ENCODE measurements around the gene MTA3.
"Not testable (repeated sequence)": the region's sequence is repeated elsewhere in the genome, so short reads cannot be mapped to it uniquely, and the experiment has no call there.

DNA sequence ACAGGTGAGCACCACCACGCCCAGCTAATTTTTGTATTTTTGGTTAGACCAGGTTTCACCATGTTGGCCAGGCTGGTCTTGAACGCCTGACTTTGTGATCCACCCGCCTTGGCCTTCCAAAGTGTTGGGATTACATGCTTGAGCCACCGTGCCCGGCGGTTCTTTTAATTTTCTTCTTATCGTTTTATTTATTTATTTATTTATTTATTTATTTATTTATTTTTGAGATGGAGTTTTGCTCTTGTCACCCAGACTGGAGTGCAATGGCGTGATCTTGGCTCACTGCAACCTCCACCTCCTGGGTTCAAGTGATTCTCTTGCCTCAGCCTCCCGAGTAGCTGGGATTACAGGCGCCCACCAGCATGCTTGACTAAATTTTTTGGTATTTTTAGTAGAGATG lies 59.6 kb downstream of the MTA3 start:
- TF ChIP-seq YY1 (IDR thresholded peaks at IDR 0.05; ENCODE audit: insufficient read depth, insufficient read length); SUZ12 (IDR thresholded peaks at IDR 0.05; ENCODE audit: extremely low read depth, insufficient read depth, insufficient read length): not testable (repeated sequence)
